ENCODE results near the gene SIK2.
"Not testable (repeated sequence)": the region's sequence is repeated elsewhere in the genome, so short reads cannot be mapped to it uniquely, and the experiment has no call there.

Gene SIK2

GRCh38 chr11:111765320-111765983 is 163.2 kb downstream of the SIK2 start:
- no peak for DNase-seq

DNA sequence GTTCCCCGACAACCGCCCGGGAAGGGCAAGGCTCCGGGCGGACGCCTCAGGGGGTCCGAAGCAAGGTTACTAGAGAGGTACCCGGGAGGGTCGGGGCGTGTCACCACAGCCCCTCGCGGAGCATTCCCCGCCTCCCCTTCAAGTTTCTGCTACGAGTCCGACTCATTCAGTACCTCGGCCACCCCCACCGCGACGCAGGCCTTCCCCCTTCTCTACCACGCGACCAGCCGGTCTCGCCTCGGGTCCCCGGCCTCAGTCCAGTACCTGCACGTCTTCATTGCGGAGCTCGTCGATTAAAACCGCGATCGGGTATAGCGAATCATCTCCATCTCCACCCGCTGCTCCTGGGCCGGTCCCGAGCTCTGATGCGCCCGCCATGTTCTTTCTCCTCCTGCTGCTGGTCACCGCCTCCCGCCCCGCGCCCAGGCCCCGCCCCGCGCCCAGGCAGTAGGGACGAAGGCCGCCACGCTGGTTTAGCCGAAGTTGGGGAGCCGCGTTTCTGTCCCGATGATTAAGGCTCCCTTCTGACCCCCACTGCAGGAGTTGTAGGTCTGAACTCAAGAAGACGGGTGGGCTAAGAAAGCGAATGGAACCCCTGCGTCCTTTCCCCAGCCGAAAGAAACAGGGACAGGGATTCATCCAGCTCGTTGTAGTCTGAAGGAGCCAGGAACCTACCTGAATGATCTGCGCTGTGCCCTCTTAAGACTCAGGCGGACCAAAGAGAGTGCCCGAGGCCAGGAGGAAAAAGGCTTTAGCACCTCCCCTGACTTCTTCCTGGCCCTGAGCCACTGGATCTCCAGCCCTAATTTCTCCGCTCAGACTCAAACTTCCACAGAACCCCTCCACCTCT is 164.0 kb downstream of the SIK2 start, which contains the start of gene PPP2R1B:
Gene PPP2R1B, minus strand, starts transcription at position 406 of the 850 bp plus-strand sequence. Its CDS starts 28 bp downstream, at position 378.
- DNase-seq, result peak; percentile 92

GRCh38 chr11:111766834-111767142 is 164.5 kb downstream of the SIK2 start:
- no peak for DNase-seq

DNA sequence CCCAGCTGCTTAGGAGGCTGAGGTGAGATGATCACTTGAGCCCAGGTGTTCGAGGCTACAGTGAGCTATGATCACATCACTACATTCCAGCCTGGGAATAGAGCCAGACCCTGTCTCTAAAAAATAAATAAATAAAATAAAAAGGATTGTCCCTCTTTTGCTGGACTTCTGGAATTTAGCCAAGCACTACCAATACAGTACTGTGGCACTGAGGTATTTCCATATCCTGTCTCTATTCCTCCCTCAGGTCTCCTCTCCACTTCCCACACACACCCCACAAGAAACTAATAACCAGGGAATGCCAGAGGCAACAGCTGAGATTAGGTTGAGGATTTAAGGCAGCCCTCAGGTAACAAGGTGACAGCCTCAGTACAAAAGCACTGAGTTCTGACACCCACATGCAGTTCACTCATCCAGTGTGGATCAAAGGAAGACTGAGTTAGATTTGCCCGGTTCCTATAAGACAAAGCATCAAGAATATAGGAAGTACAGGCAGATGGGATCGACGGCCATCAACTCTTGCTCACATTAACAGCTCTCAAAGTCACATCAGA is 168.4 kb downstream of the SIK2 start:
- DNase-seq, result no peak

GRCh38 chr11:111771205-111771604 is 169.0 kb downstream of the SIK2 start:
- not testable (repeated sequence) for DNase-seq

GRCh38 chr11:111772535-111772934 is 170.3 kb downstream of the SIK2 start:
- no peak for DNase-seq

DNA sequence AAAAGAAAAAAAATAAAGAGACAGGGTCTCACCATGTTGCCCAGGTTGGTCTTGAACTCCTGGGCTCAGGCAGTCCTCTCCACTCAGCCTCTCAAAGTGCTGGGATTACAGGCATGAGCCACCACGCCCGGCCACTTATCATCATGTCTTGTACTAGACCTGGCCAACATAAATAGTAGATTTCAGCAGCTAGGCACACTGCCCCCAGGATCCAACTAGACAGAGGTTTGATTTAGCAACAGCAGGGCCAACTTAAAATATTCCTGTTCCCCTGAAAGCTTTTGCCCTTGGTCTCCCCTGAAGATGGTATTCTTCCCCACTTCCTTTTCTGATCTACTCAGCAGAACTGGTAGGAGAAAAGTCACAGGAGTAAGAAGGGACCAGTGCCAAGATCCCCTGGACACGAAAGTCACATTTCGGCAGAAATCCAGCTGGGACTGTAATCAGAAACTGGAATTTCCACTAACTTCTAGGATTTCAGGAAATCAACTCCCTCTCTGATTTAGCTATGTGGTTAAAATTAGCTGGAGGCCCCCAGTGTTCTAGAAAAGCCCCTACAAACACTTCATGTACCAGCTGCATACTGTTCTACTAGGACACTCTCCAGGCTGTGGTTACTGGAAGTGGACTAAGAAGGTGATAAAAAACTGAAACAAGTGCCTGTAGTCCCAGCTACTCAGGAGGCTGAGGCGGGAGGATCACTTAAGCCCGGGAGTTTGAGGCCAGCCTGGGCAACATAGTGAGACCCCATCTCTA is 172.9 kb downstream of the SIK2 start:
- no peak for DNase-seq

GRCh38 chr11:111776398-111777093 is 174.3 kb downstream of the SIK2 start:
- no peak for DNase-seq

GRCh38 chr11:111777094-111778046 is 175.1 kb downstream of the SIK2 start:
- peak; percentile 90 for DNase-seq

DNA sequence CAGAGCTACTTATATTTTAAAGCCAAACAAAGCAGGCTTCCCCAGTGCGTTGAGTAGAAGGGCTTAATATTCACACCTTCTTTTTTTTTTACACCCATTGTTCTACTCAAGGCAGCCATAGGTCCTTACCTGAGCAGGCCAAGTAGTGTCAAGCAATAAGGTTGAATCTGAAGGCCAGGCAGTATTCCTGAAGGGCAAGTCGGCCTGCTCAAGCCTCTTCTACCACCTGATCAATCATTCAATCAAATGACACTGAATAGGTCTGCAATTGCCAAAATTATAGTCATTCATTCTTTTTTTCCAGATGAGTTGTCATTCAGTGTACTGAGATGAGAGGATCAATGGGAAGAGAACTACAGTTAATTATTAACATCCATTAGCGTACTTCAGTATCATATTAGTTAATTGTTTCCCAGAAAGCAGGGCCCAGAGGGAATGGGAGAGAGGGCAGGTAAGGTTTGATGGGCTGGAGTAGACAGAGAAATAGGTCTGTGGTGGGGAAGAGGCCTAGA is 175.9 kb downstream of the SIK2 start:
- no peak for DNase-seq

GRCh38 chr11:111779118-111779517 is 176.9 kb downstream of the SIK2 start:
- no peak for DNase-seq

Data from eye (tissue), 1 donor.